LHCN-M2 (cell line): Measurements from ENCODE around the gene SPI1. TPM values are rescaled to one million over a fixed set of nuclear protein-coding genes. Genes with fewer than 3 reads are reported as not detected.

Experiments
- DNase-seq: peaks from one replicate; pipeline ENCODE4 v3.0.0-alpha.2; 2012; ENCODE audit warnings: low read depth
- total RNA-seq: library from RNA; depleted of rRNA; stranded (reverse); fragments of >200 nt; gene quantifications from 2 replicates; pipeline ENCODE4 v1.2.3, GENCODE V29; 2014

Gene SPI1
- total RNA-seq, 1 experiment from 2014 or later: not detected

GRCh38 chr11:47389577-47390421, 11.5 kb upstream of the SPI1 start:
- no peak for DNase-seq

GRCh38 chr11:47388697-47389576, 10.6 kb upstream of the SPI1 start:
- no peak for DNase-seq

DNA sequence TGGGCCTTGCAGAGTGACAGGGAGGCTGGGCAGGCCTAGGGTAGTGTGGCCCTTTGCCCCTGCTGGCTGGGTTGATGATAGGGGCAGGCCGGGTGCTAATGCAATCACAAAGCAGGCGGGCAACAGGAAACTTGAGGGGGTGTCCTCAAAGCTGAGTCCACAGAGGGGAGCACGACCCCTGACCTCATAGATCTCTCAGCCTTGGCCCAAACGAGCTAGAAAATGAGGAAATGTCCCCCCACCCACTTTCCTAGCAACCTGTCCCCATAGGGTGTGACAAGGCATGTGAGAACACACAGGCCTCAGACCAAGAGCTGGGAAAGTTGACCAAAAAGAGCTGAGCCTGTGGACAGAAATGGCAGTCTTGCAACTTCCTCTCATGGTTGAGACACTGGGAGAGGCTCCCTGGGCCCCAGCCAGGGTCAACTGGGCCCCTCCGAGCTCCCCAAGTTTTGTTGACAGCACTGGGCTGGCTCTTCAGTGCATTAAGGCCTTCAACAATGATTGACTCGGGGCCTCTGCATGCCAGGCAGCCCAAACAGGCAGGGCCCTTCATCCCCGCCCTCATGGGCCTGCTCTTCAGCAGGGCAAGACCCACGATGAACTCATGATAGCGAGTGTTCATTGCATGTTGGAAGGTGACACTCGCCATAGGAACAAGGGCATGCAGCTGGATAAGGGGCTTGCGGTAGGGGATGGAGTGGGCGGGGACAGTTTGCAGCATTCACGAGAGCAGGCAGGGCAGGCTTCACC, 9.8 kb upstream of the SPI1 start:
- DNase-seq: no peak

- no peak for DNase-seq
Observed at GRCh38 chr11:47384498-47384897, 6.2 kb upstream of the SPI1 start.

DNA sequence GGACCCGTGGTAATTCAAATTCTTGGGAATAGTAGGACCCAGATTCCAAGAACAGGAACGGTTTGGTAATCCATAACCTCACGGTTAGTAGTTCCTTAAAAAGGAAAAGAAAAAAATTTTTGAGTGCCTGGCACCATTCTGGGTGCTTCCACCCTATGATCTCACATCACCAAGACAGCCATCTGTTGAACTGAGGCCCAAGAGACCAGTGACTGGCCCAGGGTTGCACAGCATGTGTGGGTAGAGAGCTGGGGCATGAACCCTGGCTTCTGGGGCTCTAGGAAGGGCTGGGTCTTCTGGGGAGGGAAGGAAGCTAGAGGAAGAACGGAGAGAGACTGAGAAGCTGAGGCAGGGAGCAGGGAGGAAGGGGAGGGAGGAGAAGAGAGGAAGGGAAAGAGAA, 4.7 kb upstream of the SPI1 start:
- no peak for DNase-seq

DNA sequence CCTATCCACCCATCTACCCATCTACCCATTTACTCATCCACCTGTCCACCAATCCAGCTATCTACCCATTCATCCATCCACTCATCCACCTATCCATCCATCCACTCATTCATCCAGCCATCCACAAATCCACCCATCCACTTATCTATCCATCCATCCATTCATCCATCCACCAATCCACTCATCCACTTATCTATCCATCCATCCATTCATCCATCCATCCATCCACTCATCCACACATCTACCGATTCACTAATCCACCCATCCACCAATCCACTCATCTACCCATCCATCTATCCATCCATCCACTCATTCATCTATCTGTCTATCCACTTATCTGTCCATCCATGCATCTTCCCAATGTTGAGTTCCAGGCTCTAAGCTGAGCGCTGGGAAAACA, 1.7 kb upstream of the SPI1 start:
- DNase-seq: no peak

DNA sequence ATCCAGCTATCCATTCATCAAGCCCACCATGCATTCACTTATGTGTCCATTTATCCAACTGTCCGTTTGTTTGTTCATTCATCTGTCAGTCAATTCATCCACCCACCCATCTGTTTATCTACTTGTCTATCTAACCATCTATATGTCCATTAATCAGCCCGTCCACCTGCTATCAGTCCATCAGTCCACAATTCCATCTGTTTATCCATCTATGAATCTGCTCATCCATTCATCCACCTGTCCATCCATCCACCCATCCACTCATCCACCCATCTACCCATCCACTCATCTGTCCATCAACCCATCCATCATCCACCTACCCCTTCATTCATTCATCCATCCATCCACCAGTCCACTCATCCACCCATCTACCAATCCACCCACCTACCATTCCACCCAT, 970 bp upstream of the SPI1 start:
- no peak for DNase-seq

DNA sequence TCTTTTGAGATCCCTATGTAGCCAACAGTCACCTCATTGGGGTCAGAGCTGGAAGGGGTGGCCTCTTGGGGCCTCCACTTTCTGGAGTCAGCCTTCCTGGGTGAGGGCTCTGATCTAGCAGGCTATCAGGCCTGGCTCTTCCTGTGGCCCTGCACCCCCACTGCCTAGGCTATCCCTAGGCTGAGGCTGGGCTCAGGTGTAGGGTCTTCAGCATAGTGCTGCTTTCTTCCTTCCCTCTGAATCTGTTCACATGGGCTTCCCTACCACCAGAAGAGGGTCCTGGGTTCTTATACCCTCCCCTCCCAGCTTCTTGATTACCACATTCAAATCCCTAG, 456 bp upstream of the SPI1 start:
- DNase-seq: no peak

DNA sequence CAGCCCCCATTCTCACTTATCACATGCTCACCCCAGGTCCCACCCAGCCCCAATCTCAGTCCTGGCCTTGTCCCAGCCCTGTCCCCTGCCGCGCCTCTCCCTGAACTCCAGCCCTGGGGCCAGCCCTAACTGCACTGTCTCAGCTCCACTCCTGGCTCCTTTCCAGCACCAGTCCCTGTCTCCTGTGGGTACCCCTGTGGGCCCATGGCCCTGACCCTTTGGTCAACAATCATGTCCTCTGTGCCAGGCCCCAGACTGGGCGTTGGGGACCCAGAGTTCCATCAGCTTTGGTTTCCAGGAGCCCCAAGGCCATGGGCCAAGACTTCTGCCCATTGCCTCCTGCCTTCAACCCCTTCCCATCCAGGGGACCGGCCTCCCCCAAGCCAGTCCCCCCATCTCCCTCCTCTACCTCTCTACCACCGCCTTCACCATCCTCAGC, 757 bp downstream of the SPI1 start:
- DNase-seq: no peak

- DNase-seq: no peak
Observed at GRCh38 chr11:47376525-47377371, 1.6 kb downstream of the SPI1 start.

DNA sequence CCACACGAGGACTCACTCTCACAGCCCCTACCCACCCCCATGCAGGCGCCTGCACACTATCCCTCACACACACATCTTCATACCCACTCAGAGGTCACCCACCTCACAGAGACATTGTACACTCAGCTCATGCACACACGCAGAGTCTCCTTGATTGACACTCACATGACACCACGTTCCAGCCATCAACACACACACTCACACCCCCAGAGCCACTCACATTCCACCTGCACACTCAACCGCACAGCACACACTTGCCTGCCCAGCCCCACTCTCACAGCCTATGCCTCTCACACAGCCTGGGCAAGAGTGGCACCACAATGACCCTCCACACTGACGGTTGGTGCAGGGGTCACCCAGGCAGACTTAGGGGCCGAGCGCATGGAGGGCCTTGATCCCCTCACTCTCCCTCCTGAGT, 2.2 kb downstream of the SPI1 start:
- no peak for DNase-seq

GRCh38 chr11:47375546-47376085, 2.7 kb downstream of the SPI1 start:
- no peak for DNase-seq

- DNase-seq: no peak
Observed at GRCh38 chr11:47375020-47375419, 3.3 kb downstream of the SPI1 start.

DNA sequence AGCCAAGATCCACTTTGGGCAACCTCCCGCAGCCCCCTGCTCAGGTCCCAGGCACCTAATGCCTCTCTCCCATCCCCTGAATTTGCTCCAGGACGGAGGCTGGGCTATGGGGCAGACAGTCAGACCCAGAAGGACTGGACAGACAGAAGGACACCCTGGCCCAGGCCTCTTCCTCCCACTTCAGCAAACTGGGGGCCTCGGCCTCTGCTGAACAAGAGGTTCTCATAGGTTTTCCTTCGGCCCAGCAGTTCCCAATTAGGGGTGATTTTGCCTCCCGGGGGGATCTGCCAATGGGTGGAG, 3.7 kb downstream of the SPI1 start:
- DNase-seq: no peak

DNA sequence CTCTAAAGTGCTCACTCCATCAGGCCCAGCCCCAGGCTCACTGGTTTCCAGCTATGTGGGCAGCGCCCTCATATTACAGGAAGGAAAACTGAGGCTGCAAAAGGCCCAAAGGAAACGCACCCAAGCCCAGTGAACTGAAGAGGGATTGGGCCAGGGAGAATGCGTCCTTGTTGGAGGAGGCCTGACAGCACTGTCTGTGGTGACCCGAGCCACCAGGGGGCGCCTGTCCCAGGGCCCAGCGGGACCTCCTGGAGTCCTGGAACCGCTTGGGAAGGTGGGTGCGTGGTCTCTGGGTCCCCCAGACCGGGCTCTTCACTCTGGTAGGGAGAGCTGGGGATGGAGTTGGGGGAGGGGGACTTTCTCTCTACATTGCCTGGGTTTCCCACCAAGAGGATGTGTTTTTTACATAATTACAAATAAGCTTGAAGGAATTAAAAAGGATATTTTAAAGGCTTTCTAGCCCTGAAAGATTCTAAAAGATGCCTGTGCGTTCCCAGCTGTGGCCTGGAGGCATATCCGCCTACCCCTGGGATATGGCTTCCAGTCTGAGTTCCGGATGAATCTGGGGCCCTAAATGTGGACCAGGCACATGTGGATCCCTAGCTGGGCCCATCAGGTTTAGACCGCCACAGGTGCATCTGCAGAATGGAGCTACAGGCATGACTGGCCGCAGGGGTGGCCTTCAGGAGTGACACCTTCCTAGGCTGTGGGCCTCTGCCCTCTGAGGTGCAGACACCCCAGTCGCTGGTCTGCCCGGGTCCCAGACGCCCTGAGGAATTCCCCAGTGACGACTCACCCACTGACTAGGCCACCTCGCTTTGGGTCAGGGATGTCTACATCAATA, 4.2 kb downstream of the SPI1 start:
- peak; percentile 53 for DNase-seq

DNA sequence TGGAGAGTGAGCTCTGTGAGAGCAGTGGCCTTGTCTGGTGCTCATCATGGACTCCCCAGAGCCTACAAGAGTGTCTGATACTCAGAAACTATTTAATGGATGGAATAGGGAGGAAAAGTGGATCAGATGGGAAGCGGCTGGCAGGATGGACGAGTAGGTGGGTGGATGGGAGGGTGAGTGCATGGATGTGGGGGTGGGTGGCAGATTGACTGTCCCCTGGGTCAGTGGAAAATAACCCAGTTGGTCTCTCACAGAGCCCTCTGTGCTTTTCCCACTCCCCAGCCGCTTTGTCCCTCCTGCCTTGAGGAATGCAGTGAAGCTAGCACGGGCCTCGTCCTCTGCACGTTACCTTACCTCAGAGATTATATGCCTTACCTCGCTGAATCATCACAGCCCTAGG, 5.9 kb downstream of the SPI1 start:
- no peak for DNase-seq

DNA sequence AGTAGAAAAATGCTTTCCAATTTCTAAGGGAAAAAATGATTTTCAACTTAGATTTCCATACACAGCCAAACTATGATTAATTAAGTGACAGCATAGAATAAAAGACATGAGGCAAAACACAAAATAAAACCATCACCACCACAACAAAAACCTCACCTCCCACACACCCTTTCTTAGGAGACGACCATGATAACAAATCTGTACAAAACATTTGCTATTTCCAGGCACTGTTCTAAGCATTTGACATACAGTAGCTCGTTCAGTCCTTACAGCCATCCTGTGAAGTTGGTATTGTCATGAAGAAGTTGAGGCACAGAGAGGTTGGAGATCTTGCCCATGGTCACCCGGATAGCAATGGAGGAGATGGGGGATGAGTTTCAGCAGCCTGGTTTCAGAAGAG, 8.7 kb downstream of the SPI1 start:
- no peak for DNase-seq

GRCh38 chr11:47366020-47366490, 12.3 kb downstream of the SPI1 start:
- DNase-seq: no peak

GRCh38 chr11:47361419-47361818, 16.9 kb downstream of the SPI1 start:
- DNase-seq: no peak

GRCh38 chr11:47360341-47360740, 18.0 kb downstream of the SPI1 start:
- no peak for DNase-seq
